ENCODE data around the gene CELSR1.
A peak's percentile ranks its signal among the peaks of the same experiment; 100 is the strongest.

Gene CELSR1

GRCh38 chr22:46511151-46512038 lies 26.0 kb downstream of the CELSR1 start:
- Mint-ChIP-seq H3K36me3 (ENCODE audit: low read depth) (no peaks in the 10 kb centered on the region), H3K27ac (peak overlapping the region in 1 of 3 experiments; percentile 31), H3K9me3 (no peaks in the 10 kb centered on the region), H3K27me3 (ENCODE audit: low read depth) (peaks cover 14% of the 10 kb centered on the region), H3K4me1 (peaks cover 13% of the 10 kb centered on the region), H3K4me3 (no peak overlapping the region)
- no peak for TF ChIP-seq CTCF (IDR thresholded peaks at IDR 0.05; ENCODE audit: unreplicated experiment in 3 of 3)

- no peak overlapping the region for H3K27ac Mint-ChIP-seq
- H3K9me3 Mint-ChIP-seq, result no peaks in the 10 kb centered on the region
- no peaks in the 10 kb centered on the region for H3K36me3 Mint-ChIP-seq (ENCODE audit: low read depth)
- H3K4me1 Mint-ChIP-seq, result peaks cover 19% of the 10 kb centered on the region
- H3K27me3 Mint-ChIP-seq (ENCODE audit: low read depth), result peaks cover 21% of the 10 kb centered on the region
- H3K4me3 Mint-ChIP-seq, result no peak overlapping the region
- no peak for TF ChIP-seq CTCF (IDR thresholded peaks at IDR 0.05; ENCODE audit: unreplicated experiment in 3 of 3)
Measured at GRCh38 chr22:46509416-46510089, 27.9 kb downstream of the CELSR1 start.

GRCh38 chr22:46508491-46508999 lies 28.9 kb downstream of the CELSR1 start:
- Mint-ChIP-seq H3K4me1 (peaks cover 21% of the 10 kb centered on the region), H3K27me3 (ENCODE audit: low read depth) (peaks cover 22% of the 10 kb centered on the region), H3K36me3 (ENCODE audit: low read depth) (no peaks in the 10 kb centered on the region), H3K4me3 (no peak overlapping the region), H3K9me3 (no peaks in the 10 kb centered on the region), H3K27ac (peak overlapping the region in 1 of 3 experiments; percentile 62)
- no peak for TF ChIP-seq CTCF (IDR thresholded peaks at IDR 0.05; ENCODE audit: unreplicated experiment in 3 of 3)

- Mint-ChIP-seq H3K4me1 (peaks cover 21% of the 10 kb centered on the region), H3K9me3 (no peaks in the 10 kb centered on the region), H3K27ac (no peak overlapping the region), H3K27me3 (ENCODE audit: low read depth) (peaks cover 21% of the 10 kb centered on the region), H3K36me3 (ENCODE audit: low read depth) (no peaks in the 10 kb centered on the region), H3K4me3 (no peak overlapping the region)
- TF ChIP-seq CTCF (IDR thresholded peaks at IDR 0.05; ENCODE audit: unreplicated experiment in 3 of 3), result no peak
Measured at GRCh38 chr22:46507451-46508425, 29.7 kb downstream of the CELSR1 start.

GRCh38 chr22:46504584-46504983 lies 32.8 kb downstream of the CELSR1 start:
- Mint-ChIP-seq H3K9me3 (no peaks in the 10 kb centered on the region), H3K4me3 (no peak overlapping the region), H3K27ac (peak overlapping the region; percentile 56 to 80 (median 65)), H3K4me1 (peaks cover 29% of the 10 kb centered on the region), H3K36me3 (ENCODE audit: low read depth) (no peaks in the 10 kb centered on the region), H3K27me3 (ENCODE audit: low read depth) (peaks cover 27% of the 10 kb centered on the region)
- TF ChIP-seq CTCF (IDR thresholded peaks at IDR 0.05; ENCODE audit: unreplicated experiment in 3 of 3), result no peak
